GM21390 (cell line): ENCODE measurements around the gene TPPP.
"Not testable (repeated sequence)": the region's sequence is repeated elsewhere in the genome, so short reads cannot be mapped to it uniquely, and the experiment has no call there.

Source experiments
- ATAC-seq: cut with Tn5 transposase; IDR thresholded peaks from one replicate; pipeline ENCODE4 v1.9.1; 2021; ENCODE audit not compliant: unreplicated experiment

The TPPP gene

GRCh38 chr5:695475-695874 lies 2.3 kb upstream of the TPPP start:
- ATAC-seq = not testable (repeated sequence)

DNA sequence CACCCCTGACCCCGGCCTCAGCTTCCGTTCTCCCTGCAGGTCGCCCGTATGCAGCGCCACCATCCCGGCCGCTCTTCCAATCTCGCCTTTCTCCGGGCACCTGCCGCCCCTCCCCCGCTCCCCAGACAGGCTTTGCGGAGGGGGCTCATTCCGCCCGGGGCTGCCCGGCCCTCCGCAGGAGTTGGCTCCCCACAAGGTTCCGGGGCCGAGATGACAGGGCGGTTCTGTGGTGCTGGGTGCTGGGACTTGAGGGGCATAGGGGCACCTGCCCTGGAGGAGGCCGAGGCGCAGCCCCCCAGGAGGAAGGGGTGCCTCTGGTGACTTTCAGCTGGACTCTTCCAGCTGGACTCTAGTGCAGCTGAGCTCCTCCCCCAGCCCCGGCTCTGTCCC lies 885 bp upstream of the TPPP start:
- ATAC-seq = not testable (repeated sequence)

- peak; percentile 22 for ATAC-seq
These were observed 567 bp downstream of the TPPP start for GRCh38 chr5:692529-693041.

DNA sequence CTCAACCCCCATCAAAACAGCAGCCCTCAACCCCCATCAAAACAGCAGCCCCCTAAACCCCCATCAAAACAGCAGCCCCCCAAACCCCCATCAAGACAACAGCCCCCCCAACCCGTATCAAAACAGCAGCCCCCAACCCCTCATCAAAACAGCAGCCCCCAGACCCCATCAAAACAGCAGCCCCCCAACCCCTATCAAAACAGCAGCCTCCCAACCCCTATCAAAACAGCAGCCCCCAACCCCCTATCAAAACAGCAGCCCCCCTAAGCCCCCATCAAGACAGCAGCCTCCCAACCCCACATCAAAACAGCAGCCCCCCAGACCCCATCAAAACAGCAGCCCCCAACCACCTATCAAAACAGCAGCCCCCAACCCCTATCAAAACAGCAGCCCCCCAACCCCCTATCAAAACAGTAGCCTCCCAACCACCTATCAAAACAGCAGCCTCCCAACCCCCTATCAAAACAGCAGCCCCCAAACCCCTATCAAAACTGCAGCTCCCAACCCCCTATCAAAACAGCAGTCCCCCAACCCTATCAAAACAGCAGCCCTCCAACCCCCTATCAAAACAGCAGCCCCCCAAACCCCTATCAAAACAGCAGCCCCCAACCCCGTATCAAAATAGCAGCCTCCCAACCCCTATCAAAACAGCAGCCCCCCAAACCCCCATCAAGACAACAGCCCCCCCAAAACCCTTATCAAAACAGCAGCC lies 1.2 kb downstream of the TPPP start:
- no peak for ATAC-seq

GRCh38 chr5:691049-691448 lies 2.1 kb downstream of the TPPP start:
- ATAC-seq = not testable (repeated sequence)

DNA sequence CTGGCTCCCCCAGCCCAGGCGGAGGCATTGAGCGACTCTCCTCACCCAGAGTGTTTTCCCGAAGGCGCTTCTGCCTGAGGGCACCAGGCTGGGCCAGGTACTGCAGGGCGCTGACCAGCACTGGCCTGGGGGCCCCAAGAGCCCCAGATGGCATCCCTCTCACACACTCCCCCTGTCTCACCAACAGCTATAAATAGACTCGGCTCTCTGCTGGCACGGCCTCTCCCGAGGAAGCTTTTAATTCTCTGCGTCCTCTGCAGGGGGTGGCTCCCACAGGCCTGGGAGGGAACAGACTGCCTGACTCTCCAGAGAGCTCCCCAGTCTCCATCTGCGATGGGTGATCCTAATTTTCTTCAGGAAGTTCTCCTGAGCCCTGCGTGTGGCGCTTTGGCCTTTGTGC lies 2.9 kb downstream of the TPPP start:
- not testable (repeated sequence) for ATAC-seq

DNA sequence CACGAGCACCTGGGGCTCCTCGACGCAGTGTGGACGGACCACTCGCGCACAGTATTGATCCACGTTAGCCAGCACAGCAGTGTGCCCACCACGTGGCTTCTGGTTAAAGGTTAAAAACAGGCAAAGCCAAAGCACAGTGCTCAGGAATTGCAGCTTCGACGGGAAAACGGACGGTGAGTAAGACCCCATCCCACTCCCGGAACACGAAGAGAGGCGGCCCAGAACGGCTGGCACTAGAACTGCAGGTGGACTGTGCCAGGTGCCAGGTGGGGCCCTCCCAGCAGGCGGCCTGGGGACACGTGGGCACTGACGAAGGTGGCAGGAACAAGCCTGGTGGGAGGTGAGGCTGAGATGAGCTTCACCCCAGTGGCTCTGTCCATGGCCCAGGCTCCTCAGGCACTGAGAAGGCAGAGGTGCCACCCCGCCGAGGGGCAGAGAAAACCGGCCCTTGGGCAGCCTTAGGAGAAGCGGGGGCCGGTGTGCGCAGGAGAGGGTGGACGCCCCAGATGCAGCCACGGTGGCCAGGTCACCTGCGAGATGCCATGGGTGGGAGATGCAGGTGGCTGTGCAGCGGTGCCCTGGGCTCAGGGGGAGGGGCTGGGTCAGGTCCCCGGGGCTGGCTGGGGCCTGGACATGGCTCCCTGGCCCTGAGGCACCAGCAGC lies 4.7 kb downstream of the TPPP start:
- not testable (repeated sequence) for ATAC-seq

- not testable (repeated sequence) for ATAC-seq
These were observed 6.2 kb downstream of the TPPP start for GRCh38 chr5:686936-687335.

DNA sequence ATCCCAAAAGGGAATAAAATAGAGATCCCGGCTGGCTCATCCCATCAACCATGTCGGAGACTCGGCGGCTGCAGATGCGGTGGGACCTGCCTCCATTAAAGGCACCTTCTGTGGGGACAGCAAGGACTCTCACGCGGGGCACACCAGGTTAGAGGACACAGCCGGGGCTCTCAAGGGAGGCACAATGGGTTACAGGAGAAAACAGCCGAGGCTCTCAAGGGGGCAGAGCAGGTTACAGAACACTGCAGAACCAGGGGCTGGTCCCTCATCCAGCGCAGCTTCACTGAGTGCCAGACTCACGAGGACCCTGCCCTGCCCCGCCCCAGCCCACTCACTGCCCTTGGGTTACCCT lies 7.0 kb downstream of the TPPP start:
- ATAC-seq = not testable (repeated sequence)

- ATAC-seq = no peak
These were observed 7.6 kb downstream of the TPPP start for GRCh38 chr5:685262-686171.

DNA sequence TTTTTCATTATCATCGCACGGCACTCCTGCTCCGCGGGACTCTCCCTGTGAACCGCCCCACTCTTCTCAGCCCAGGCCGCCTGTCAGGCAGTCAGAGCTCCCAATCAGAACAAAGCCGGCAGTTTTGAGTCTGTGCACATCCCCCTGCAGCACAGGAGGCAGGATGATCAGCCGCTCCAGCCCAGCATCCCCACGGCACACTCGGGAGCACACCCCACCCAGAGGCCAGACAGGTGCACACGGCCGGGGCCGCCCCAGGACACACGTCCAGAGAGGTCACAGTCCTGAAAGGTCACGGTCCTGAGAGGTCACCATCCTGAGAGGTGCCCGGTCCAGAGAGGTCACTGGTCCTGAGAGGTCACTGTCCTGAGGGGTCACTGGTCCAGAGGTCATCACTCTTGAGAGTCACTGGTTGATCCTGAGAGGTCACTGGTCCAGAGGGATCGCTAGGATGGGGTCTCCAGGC lies 8.4 kb downstream of the TPPP start:
- no peak for ATAC-seq

GRCh38 chr5:683551-684481 lies 9.3 kb downstream of the TPPP start:
- no peak for ATAC-seq

- ATAC-seq = not testable (repeated sequence)
These were observed 10.3 kb downstream of the TPPP start for GRCh38 chr5:682651-683358.

DNA sequence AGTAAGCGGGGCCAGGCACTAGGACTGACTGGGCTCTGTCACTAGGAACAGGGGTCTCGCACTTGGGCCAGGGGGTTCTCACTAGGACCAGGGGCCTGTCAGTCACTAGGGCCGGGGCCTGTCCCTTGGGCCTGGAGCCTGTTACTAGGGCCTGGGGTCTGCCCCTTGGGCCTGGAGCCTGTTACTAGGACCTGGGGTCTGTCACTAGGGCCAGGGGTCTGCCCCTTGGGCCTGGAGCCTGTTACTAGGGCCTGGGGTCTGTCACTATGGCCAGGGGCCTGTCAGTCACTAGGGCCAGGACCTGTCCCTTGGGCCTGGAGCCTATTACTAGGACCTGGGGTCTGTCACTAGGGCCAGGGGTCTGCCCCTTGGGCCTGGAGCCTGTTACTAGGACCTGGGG lies 10.9 kb downstream of the TPPP start:
- not testable (repeated sequence) for ATAC-seq

GRCh38 chr5:681317-682191 lies 11.6 kb downstream of the TPPP start:
- not testable (repeated sequence) for ATAC-seq

- ATAC-seq = not testable (repeated sequence)
These were observed 12.3 kb downstream of the TPPP start for GRCh38 chr5:680836-681235.

- not testable (repeated sequence) for ATAC-seq
These were observed 12.9 kb downstream of the TPPP start for GRCh38 chr5:680118-680795.
